GM18508 (cell line): Measurements from ENCODE around the gene STT3B.

Experiments used
- ATAC-seq: cut with Tn5 transposase; IDR thresholded peaks from one replicate; pipeline ENCODE4 v1.9.1; 2021; ENCODE audit warnings: moderate number of reproducible peaks; ENCODE audit not compliant: insufficient read depth, unreplicated experiment

Gene STT3B

DNA sequence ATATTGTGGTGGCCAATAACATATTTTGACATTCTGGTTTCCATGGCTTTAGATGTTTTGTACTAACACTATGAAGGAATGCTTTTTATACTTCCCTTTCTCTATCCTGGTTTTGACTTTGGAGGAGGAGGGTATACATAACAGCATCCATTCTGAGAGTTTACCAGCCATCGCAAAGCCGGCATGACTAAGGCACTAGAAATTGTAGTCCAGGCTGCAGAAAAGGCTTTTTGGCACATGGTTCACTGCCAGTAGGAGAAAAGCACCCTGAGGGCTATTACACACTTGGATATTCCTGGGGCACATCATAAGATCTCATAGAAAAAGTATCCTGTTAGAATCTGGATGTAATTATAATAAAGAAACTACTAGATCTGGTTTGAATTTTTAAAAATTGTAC lies 101.8 kb downstream of the STT3B start:
- ATAC-seq = no peak

GRCh38 chr3:31635545-31635944 lies 102.8 kb downstream of the STT3B start:
- ATAC-seq = no peak

DNA sequence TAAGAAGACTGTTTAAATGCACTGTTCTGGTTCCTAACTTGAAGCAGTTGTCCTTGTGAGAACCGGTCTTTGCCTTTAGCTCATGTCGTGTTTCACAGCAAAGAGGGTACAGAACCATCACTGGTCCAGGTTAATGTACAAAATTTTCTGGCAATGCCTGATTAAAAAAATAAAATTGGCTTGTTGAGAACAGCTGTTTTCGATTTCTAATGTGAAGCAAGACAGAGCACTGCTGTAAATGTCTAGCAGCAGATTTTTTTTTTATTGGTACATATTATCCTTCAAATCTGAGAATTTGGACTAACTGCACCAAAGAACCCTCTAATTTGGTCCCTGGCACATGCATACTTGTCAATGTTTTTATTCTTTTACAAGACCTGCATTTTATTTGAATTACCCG lies 103.3 kb downstream of the STT3B start:
- no peak for ATAC-seq

GRCh38 chr3:31636694-31637442 lies 104.1 kb downstream of the STT3B start:
- ATAC-seq = no peak

GRCh38 chr3:31639828-31640227 lies 107.1 kb downstream of the STT3B start:
- ATAC-seq = no peak

GRCh38 chr3:31645256-31645655 lies 112.5 kb downstream of the STT3B start:
- no peak for ATAC-seq

- ATAC-seq = no peak
Measured at GRCh38 chr3:31648286-31648968, 115.7 kb downstream of the STT3B start.

- ATAC-seq = no peak
Measured at GRCh38 chr3:31652296-31652695, 119.6 kb downstream of the STT3B start.

GRCh38 chr3:31653464-31653863 lies 120.7 kb downstream of the STT3B start:
- ATAC-seq = no peak

DNA sequence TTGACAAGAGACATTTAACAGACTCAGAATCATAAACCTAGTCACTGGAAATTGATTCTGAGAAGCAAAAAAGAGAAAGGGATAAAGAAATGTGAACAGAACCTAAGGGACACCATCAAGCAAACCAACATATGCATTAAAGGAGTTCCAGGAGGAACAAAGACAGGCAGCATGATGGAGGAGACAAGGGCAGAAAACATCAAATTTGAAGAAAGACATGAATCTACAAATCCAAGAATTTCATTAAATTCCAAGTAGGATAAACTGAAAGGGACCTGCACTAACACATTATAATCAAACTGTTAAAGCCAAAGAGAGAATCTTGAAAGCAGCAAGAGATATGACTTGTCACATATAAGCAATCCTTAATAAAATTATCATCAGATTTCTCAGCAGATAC lies 122.3 kb downstream of the STT3B start:
- no peak for ATAC-seq

DNA sequence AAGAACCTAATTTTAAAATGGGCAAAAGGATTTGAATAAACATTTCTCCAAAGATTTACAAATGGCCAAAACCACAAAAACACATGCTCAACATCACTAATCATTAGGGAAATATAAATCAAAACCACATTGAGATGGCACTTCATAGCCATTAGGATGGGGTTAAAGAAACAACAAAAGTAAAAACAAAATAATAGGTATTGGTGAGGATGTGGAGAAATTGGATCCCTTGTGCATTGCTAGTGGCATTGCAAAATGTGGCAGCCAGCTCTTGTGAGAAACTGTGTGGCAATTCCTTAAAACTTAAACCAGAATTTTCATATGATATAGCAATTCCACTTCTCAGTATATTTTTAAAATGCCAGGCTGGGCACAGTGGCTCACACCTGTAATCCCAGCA lies 126.5 kb downstream of the STT3B start:
- ATAC-seq = no peak

DNA sequence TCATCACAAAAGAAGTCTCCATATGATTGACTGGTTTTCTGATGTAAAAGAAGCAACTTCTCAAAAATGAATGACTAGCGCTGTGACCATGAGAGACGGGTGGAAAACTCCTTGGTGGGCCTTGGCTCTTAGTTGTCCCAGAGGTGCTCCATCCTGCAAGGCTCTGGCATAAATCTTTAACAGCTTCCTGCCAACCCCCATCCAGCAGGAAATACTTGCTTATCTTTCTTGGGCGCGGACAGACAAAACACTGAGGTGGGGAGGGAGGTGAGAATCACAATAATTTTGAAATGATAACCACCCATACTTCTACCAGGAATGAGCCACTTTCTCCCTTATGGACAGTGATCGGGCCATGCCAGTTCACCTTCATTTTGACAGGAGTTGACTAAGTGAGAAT lies 128.6 kb downstream of the STT3B start:
- no peak for ATAC-seq

DNA sequence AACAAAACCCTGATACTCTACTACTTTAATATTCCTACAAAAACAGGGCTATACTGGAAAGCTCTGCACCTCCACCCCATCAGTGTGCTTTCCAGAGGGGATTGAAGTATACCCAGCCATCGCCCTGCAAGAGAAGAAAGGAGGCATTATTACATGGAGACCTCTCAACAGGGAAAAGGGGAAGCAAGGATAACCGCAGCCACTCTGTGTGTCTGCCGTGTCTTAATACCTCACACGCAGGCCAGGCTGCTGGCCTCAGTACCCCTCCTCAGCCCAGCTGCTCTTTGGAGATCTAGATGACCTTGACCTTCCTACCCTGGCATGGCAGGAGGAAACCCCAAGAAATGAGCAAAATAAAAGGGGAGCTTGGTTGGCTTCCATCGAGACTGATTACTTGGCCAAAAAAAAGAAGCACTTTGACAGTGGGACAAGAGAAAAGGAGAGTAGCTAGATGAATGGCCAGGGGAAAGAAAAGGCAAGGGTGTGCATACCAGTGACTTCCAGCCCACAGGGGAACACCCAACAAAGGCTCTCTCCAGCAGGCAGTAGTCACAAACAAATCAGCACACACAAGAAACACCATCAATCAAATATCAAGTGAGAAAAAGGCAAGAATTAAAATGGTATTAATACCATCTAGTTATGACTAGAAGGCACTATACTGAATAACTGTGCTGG lies 129.4 kb downstream of the STT3B start:
- no peak for ATAC-seq

DNA sequence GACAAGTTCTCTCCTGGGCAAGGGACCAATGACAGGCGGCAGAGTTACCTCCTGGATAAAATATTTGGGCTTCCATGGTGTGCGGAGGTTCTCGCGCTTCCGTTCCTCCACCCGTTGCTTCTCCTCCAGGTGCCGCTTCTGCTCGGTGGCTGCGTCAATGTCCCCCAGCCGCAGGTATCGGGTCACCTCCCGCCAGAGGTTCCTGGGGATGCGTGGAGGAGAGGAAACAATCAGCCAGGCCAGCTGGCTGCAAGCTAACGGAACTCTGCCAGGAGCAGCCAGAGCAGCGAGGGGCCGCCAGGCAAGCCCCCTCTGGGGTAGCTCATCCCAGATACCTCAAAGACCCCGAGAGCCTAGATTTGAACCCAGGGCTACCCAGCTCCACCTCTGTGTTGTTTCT lies 131.3 kb downstream of the STT3B start:
- ATAC-seq = no peak

- no peak for ATAC-seq
Measured at GRCh38 chr3:31667582-31667981, 134.9 kb downstream of the STT3B start.

- ATAC-seq = no peak
Measured at GRCh38 chr3:31668242-31668641, 135.5 kb downstream of the STT3B start.

DNA sequence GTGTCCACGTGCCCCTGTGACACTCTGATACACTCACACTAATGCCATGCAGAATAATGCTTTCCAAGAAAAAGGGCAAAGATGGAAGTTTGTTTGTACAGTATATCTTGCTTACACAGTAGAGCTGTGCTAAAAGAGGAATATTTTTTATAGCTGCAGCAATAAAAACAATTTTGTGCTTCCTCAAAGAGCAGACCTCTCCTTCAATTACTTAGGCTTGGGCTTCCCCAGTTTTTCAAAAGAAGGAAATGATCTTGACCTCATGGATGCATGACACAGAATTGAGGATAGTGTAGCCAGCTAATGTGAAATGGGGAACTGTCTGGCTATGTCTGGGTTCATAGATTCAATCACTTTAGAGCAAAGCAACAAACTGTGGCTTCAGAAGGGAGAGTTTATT lies 137.4 kb downstream of the STT3B start:
- no peak for ATAC-seq

- no peak for ATAC-seq
Measured at GRCh38 chr3:31670722-31671121, 138.0 kb downstream of the STT3B start.

DNA sequence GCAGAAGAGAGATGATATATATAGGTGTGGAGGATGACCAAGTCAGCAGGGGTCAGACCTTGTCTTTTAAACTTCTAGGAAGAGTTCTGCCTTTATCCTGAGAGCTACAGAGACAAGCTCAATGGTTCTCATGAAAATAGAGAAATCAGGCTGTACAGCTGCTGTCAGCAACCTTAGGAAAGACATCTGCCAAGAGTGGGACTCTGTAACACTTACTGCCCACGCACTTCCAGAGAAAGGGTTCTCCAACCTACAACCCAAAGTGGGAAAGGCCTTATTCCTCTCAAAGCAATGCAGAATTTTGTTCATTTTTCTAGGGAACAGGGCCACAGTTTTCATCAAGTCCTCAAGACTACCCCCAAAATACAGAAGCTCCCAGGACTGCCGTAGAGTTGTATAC lies 138.7 kb downstream of the STT3B start:
- ATAC-seq = no peak

DNA sequence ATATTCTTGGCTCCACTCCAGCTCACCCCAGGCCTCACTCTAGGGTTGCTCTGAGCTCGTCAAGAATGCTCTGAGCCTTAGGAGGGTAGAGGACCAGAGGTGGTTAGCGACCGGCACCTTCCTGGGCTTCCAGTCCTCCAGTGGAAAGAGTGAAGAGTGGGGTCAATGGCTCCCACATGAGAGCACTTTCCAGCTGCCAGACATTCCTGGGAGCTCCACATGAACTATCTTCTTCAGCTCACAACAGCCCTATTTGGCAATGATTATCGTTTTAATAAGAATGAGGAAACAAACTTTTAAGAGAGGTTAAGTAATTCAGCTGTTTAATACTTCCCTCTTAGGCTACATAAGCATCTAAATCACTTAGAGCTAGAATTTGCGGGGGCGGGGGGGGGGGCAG lies 139.3 kb downstream of the STT3B start:
- ATAC-seq = no peak

- ATAC-seq = no peak
Measured at GRCh38 chr3:31673950-31674349, 141.2 kb downstream of the STT3B start.

DNA sequence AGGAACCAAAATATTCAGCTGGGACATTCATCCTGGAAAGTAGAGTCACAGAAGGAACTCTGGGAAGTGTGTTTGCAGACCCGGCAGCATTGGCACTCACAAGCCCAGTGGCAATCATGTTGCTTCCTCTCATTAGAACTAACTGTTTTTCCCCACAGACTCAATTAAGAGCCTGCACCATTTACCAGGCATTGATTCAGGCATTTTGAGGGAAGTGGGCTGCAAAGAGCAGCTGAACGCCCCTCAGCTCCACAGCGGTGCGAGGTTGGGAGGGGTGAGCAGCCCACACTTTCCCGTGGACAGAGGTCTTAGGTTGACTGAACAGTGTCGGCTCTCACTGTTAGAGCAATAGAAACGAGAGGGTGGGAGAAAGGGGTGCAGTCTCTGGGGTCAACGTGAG lies 143.8 kb downstream of the STT3B start:
- ATAC-seq = no peak
